ENCODE data around the gene HDHD5.

HDHD5 gene

DNA sequence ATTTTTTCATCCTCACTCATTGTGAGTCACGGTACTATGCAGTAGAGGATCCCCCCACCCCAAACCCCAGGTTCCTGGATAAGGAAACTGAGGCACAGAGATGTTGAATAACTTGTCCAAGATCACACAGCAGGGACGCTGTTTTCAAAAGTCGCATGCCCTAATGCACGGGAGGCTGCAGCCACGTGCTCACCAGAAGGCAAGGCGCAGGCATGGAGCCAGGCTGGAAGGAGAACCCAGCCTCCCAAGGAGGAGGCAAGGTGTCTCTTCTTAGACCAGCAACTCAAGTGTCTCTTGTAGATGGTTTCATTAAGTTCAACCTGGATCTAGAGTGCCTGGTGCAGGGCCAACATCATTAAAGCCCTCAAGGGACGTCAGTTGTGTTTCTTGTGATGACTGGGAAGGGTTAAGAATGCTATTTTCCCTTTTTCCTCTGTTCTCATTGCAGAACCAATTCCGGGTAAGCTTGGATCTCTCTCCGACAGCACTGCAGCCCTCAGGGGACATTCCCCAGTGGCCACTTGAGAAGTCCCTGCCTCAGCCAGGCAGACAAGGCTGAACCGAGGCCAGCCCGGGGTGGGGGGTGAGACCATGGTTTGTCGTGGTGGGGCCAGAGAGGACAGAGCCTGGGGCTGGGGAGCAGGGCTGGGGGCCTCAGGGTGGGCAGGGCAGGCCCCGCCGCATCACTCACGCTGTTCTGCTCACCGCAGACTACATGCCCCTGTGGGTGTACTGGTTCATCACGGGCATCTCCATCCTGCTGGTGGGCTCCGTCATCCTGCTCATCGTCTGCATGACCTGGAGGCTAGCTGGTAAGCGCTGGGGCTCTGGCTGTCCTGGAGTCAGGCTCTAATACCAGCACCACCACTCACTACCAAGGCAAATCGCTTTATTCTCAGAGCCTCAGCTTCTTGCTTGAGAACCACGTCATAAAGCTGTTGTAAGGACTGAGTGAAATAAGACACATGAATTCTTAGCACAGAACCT is 53.6 kb downstream of the HDHD5 start:
- no peaks in the 10 kb centered on the region for H3K9me3 Mint-ChIP-seq
- H3K4me1 Mint-ChIP-seq = no peaks in the 10 kb centered on the region
- H3K27ac Mint-ChIP-seq = no peak overlapping the region
- H3K27me3 Mint-ChIP-seq (ENCODE audit: low read depth) = no peaks in the 10 kb centered on the region
- peaks cover 14% of the 10 kb centered on the region for H3K36me3 Mint-ChIP-seq (ENCODE audit: low read depth)
- TF ChIP-seq, protein P1, sequence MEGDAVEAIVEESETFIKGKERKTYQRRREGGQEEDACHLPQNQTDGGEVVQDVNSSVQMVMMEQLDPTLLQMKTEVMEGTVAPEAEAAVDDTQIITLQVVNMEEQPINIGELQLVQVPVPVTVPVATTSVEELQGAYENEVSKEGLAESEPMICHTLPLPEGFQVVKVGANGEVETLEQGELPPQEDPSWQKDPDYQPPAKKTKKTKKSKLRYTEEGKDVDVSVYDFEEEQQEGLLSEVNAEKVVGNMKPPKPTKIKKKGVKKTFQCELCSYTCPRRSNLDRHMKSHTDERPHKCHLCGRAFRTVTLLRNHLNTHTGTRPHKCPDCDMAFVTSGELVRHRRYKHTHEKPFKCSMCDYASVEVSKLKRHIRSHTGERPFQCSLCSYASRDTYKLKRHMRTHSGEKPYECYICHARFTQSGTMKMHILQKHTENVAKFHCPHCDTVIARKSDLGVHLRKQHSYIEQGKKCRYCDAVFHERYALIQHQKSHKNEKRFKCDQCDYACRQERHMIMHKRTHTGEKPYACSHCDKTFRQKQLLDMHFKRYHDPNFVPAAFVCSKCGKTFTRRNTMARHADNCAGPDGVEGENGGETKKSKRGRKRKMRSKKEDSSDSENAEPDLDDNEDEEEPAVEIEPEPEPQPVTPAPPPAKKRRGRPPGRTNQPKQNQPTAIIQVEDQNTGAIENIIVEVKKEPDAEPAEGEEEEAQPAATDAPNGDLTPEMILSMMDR (IDR thresholded peaks at IDR 0.05; ENCODE audit: unreplicated experiment in 3 of 3) = no peak
- H3K4me3 Mint-ChIP-seq = no peak overlapping the region

DNA sequence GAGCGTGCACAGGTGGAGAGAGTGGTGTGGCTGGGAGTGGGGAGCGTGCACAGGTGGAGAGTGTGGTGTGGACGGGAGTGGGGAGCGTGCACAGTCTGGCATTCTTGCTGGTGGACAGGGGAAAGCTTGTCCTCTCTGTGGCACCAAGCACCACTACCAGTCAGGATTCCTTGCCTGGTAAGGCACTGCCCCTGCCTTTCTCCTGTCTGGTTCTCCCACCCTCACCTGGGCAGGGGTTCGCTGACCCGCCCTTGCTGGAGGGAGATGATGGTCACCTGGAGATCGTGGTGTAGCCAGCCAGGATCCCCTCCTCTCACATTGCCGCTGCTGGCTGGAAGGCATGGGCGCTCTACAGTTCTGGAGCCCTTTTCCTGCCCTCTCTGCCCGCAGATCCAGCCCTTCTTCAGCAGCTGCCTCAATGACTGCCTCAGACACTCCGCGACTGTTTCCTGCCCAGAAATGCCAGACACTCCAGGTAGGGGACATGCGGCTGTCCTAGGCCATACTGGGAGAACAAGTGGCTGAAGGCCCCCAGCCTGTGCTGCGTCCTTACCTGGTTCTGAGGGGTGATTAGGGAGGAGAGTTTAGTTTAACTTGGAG is 54.6 kb downstream of the HDHD5 start:
- H3K27me3 Mint-ChIP-seq (ENCODE audit: low read depth) = no peaks in the 10 kb centered on the region
- TF ChIP-seq, protein P1 (IDR thresholded peaks at IDR 0.05; ENCODE audit: unreplicated experiment in 3 of 3) = no peak
- no peak overlapping the region for H3K4me3 Mint-ChIP-seq
- no peaks in the 10 kb centered on the region for H3K9me3 Mint-ChIP-seq
- H3K27ac Mint-ChIP-seq = no peak overlapping the region
- H3K4me1 Mint-ChIP-seq = no peaks in the 10 kb centered on the region
- peaks cover 14% of the 10 kb centered on the region for H3K36me3 Mint-ChIP-seq (ENCODE audit: low read depth)

DNA sequence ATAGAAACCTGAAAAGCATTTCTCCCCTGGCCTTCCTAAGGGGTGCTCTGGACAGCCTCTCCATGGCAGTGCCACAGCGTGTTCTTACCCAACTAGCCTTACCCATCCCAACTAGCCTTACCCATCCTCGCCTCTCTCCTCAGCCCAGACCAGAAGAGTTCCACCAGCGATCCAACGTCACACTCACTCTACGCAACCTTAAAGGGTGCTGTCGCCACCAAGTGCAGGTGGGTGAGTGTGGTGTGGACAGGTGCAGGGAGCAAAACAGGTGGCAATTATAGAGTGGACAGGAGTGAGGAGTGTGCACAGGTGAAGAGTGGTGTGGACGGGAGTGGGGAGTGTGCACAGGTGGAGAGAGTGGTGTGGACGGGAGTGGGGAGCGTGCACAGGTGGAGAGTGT is 55.7 kb downstream of the HDHD5 start:
- TF ChIP-seq, protein P1 (IDR thresholded peaks at IDR 0.05; ENCODE audit: unreplicated experiment in 3 of 3) = no peak
- Mint-ChIP-seq H3K4me1 (no peaks in the 10 kb centered on the region), H3K36me3 (ENCODE audit: low read depth) (peaks cover 14% of the 10 kb centered on the region), H3K4me3 (no peak overlapping the region), H3K27ac (no peak overlapping the region), H3K27me3 (ENCODE audit: low read depth) (peaks cover 4% of the 10 kb centered on the region), H3K9me3 (no peaks in the 10 kb centered on the region)

DNA sequence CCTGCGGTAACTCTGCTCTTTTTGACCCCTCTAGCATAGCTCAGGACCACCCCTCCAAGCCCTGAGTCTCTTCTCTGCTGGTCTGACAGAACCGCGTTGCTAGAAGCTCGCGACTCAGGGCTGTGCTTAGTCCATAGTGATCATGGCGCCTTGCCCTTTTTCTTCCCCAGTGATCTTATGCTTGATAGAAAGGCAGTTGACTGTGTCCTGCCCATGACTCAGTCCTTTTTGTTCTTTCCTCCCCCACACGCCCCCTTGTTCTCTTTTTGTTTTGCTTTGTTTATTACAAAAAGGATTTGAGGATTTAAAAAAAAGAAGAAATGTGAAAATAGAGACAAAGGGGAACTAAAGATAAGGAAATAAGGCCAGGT is 56.8 kb downstream of the HDHD5 start:
- H3K27me3 Mint-ChIP-seq (ENCODE audit: low read depth) = peaks cover 4% of the 10 kb centered on the region
- H3K36me3 Mint-ChIP-seq (ENCODE audit: low read depth) = peaks cover 14% of the 10 kb centered on the region
- H3K4me3 Mint-ChIP-seq = no peak overlapping the region
- no peak overlapping the region for H3K27ac Mint-ChIP-seq
- TF ChIP-seq, protein P1 (IDR thresholded peaks at IDR 0.05; ENCODE audit: unreplicated experiment in 3 of 3) = no peak
- H3K4me1 Mint-ChIP-seq = no peaks in the 10 kb centered on the region
- no peaks in the 10 kb centered on the region for H3K9me3 Mint-ChIP-seq

DNA sequence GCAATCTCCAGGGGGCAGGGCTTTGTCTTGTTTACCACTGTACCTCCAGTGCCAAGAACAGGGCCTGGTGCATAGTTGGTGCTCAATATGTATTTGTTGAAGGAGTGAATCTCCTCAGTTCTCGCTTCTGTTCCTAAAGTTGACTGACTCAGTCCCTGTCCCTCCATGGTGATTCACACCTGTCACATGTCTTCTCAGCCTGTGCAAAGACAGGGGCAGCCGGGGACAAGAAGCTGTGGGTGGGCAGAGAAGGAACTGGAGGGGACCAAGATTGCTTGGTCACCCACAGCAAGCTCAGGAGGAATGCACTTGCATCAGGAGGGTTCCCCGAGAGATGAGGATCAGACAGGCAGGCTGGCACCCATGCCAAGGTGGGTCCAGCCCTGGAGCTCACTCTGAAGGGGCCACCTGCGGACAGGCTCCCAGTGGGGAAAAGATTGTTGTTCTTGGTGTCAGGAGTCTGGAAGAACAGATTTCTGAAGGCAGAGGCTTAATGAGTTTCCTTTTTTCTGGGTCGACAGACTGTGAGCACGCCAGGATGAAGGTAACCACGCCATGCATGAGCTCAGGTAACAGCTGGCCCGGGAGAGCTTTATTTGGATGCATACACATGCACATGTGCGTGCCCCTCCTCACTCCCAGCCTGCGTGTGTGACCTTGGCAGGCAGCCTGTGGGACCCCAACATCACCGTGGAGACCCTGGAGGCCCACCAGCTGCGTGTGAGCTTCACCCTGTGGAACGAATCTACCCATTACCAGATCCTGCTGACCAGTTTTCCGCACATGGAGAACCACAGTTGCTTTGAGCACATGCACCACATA is 57.4 kb downstream of the HDHD5 start:
- peaks cover 4% of the 10 kb centered on the region for H3K27me3 Mint-ChIP-seq (ENCODE audit: low read depth)
- H3K4me1 Mint-ChIP-seq = no peaks in the 10 kb centered on the region
- H3K36me3 Mint-ChIP-seq (ENCODE audit: low read depth) = peaks cover 14% of the 10 kb centered on the region
- TF ChIP-seq, protein P1 (IDR thresholded peaks at IDR 0.05; ENCODE audit: unreplicated experiment in 3 of 3) = no peak
- no peaks in the 10 kb centered on the region for H3K9me3 Mint-ChIP-seq
- no peak overlapping the region for H3K27ac Mint-ChIP-seq
- no peak overlapping the region for H3K4me3 Mint-ChIP-seq

Data from nephron (organoid).